WTC11 (cell line): ENCODE data around the gene HENMT1.

Experiments used
- CREB1 ChIP-seq: sonication (generic); formaldehyde crosslinking; IDR thresholded peaks from 2 replicates; pipeline ENCODE4 v1.8.0; 2023; ENCODE audit warnings: mild to moderate bottlenecking, missing genetic modification reagents
- SMAD3 ChIP-seq: sonication (generic); formaldehyde crosslinking; IDR thresholded peaks from 2 replicates; pipeline ENCODE4 v1.8.0; 2022; ENCODE audit warnings: missing genetic modification reagents, mild to moderate bottlenecking, borderline replicate concordance
- SP1 ChIP-seq: sonication (generic); formaldehyde crosslinking; conservative IDR thresholded peaks from 2 replicates; pipeline ENCODE4 v1.8.1; 2022; ENCODE audit warnings: missing genetic modification reagents
- TF ChIP-seq, protein P1 (sequence below): sonication (generic); formaldehyde crosslinking; IDR thresholded peaks from 2 replicates; pipeline ENCODE4 v1.8.1; 2022; ENCODE audit warnings: mild to moderate bottlenecking, moderate library complexity, missing genetic modification reagents
- TF ChIP-seq, protein P2 (sequence below): sonication (generic); formaldehyde crosslinking; IDR thresholded peaks from 2 replicates; pipeline ENCODE4 v1.8.1; 2023; ENCODE audit warnings: mild to moderate bottlenecking, missing genetic modification reagents, moderate library complexity
- TF ChIP-seq, protein P3 (sequence below): sonication (generic); formaldehyde crosslinking; IDR thresholded peaks from 2 replicates; pipeline ENCODE4 v1.8.0; 2023; ENCODE audit warnings: missing genetic modification reagents, mild to moderate bottlenecking, borderline replicate concordance
- TF ChIP-seq, protein P4 (sequence below): fragments of 200-600 bp; IDR thresholded peaks from 2 replicates; pipeline ENCODE4 v1.8.0; 2022; ENCODE audit warnings: antibody characterized with exemption

DNA sequence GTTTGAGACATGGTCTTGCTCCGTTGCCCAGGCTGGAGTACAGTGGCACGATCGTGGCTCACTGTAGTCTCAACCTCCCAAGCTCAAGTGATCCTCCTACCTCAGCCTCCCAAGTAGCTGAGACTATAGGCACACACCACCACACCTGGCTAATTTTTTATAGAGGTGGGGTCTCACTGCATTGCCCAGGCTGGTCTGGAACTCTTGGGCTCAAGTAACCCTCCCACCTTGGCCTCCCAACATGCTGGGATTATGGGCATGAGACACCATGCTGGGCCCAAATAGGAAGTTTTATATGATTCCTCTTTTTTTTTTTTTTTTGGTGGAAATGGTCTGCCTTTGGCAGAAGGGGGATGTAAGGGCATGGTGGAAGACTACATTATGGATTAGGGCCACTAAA lies 45.8 kb upstream of the HENMT1 start:
- TF ChIP-seq, protein P1, sequence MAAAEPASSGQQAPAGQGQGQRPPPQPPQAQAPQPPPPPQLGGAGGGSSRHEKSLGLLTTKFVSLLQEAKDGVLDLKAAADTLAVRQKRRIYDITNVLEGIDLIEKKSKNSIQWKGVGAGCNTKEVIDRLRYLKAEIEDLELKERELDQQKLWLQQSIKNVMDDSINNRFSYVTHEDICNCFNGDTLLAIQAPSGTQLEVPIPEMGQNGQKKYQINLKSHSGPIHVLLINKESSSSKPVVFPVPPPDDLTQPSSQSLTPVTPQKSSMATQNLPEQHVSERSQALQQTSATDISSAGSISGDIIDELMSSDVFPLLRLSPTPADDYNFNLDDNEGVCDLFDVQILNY: no peak
- TF ChIP-seq, protein P2, sequence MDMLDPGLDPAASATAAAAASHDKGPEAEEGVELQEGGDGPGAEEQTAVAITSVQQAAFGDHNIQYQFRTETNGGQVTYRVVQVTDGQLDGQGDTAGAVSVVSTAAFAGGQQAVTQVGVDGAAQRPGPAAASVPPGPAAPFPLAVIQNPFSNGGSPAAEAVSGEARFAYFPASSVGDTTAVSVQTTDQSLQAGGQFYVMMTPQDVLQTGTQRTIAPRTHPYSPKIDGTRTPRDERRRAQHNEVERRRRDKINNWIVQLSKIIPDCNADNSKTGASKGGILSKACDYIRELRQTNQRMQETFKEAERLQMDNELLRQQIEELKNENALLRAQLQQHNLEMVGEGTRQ (CRISPR knock-in tag): no peak
- TF ChIP-seq, protein P3, sequence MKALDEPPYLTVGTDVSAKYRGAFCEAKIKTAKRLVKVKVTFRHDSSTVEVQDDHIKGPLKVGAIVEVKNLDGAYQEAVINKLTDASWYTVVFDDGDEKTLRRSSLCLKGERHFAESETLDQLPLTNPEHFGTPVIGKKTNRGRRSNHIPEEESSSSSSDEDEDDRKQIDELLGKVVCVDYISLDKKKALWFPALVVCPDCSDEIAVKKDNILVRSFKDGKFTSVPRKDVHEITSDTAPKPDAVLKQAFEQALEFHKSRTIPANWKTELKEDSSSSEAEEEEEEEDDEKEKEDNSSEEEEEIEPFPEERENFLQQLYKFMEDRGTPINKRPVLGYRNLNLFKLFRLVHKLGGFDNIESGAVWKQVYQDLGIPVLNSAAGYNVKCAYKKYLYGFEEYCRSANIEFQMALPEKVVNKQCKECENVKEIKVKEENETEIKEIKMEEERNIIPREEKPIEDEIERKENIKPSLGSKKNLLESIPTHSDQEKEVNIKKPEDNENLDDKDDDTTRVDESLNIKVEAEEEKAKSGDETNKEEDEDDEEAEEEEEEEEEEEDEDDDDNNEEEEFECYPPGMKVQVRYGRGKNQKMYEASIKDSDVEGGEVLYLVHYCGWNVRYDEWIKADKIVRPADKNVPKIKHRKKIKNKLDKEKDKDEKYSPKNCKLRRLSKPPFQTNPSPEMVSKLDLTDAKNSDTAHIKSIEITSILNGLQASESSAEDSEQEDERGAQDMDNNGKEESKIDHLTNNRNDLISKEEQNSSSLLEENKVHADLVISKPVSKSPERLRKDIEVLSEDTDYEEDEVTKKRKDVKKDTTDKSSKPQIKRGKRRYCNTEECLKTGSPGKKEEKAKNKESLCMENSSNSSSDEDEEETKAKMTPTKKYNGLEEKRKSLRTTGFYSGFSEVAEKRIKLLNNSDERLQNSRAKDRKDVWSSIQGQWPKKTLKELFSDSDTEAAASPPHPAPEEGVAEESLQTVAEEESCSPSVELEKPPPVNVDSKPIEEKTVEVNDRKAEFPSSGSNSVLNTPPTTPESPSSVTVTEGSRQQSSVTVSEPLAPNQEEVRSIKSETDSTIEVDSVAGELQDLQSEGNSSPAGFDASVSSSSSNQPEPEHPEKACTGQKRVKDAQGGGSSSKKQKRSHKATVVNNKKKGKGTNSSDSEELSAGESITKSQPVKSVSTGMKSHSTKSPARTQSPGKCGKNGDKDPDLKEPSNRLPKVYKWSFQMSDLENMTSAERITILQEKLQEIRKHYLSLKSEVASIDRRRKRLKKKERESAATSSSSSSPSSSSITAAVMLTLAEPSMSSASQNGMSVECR (CRISPR knock-in tag): no peak
- TF ChIP-seq CREB1 (CRISPR knock-in tag) (no peak), SP1 (CRISPR knock-in tag) (no peak), SMAD3 (no peak)
- TF ChIP-seq, protein P4, sequence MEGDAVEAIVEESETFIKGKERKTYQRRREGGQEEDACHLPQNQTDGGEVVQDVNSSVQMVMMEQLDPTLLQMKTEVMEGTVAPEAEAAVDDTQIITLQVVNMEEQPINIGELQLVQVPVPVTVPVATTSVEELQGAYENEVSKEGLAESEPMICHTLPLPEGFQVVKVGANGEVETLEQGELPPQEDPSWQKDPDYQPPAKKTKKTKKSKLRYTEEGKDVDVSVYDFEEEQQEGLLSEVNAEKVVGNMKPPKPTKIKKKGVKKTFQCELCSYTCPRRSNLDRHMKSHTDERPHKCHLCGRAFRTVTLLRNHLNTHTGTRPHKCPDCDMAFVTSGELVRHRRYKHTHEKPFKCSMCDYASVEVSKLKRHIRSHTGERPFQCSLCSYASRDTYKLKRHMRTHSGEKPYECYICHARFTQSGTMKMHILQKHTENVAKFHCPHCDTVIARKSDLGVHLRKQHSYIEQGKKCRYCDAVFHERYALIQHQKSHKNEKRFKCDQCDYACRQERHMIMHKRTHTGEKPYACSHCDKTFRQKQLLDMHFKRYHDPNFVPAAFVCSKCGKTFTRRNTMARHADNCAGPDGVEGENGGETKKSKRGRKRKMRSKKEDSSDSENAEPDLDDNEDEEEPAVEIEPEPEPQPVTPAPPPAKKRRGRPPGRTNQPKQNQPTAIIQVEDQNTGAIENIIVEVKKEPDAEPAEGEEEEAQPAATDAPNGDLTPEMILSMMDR: no peak
